HG03280 (cell line): Measurements from ENCODE around the gene BARHL2.

Experiments
- ATAC-seq: cut with Tn5 transposase; IDR thresholded peaks from one replicate; pipeline ENCODE4 v1.9.1; 2021; ENCODE audit warnings: mild to moderate bottlenecking, moderate library complexity; ENCODE audit not compliant: unreplicated experiment

The BARHL2 gene

DNA sequence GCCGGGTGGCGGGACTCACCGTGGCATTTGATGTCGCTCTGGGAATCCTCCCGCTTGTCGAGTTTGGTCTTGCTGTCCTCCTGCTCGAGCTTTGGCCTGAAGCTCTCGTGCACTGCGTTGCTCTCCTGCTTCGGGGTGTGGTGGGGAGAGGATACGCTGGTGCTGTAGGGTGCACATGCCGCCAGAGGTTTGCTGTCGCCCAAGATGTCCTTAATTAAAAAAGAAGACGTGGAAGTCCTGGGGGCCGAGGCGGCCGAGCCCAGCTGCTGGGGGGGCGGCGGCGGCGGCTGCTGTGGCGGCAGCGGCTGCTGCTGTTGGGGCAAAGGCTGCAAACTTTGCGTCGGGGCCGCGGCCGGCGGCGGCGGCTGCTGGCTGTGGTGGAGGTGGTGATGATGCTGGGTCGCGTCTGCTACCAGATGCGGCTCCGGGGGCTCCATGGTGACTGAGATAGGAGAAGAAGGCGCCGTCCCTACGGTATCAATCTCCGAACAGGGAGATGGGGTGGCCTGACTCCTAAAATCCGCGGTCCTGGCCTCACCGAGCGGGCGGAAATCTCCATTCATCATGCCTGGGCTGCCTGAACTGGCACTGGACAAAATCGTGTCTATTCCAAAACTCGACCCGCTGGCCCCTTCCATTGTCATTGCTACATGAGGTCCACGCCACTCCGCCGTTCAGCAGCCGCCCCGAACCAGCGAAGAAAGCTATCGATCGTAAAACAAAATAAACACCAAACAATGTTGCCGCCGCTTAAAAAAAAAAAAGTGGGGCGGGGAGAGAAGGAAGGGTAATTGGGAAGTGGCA, at the start of gene BARHL2:
BARHL2 (minus strand) TSS at position 751 of the 804 bp plus-strand sequence; CDS start at position 644, 107 bp downstream.
- ATAC-seq: no peak

GRCh38 chr1:90763930-90764329, 46.8 kb upstream of the BARHL2 start:
- no peak for ATAC-seq

DNA sequence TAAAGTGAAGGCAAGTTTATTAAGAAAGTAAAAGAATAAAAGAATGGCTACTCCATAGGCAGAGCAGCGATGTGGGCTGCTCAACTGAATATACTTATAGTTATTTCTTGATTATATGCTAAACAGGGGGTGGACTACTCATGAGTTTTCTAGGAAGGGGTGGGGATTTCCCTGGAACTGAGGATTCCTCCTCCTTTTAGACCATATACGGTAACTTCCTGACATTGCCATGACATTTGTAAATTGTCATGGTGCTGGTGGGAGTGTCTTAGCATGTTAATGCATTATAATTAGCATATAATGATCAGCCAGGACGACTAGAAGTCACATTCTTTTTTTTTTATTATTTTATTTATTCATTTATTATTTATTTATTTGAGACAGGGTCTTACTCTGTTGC, 46.4 kb upstream of the BARHL2 start:
- ATAC-seq: no peak

GRCh38 chr1:90761781-90762589, 44.9 kb upstream of the BARHL2 start:
- no peak for ATAC-seq

DNA sequence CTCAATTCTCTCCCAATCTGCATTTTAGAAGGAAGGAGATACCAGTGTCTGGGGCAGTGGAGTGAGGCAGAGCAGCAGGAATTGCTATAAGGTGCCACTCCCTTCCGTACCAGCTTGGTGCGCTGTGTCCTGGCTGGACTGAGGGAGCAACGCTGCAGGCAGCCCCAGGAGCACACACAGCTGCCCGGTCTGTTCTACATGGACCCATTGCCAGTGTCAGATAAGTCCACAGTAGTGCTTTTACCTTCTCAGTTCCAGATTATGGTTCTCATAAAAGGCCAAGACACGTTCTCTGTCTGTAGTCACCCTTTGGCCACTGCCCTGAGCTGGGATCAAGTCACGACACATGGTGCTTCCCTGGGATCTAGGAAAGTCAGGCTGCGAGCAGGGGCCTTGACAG, 44.1 kb upstream of the BARHL2 start:
- ATAC-seq: no peak

DNA sequence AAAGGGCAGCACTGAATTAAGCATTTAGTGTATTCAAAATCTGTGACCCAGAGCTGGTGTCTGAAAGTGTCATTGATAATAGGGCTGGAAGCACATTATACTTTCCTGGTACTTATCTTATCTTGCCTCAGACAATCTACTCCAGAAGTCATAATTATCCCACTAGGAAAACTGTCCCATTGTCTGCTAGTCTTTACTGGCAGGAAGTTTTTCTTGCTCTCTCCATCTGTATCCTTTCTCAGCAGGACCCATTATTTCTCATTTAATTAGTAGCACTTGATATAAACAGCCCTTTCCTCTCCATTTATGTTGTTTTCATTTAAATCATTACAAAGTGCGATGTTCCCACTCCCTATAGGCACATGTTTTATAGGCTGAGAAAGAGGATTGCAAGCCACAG, 36.5 kb upstream of the BARHL2 start:
- ATAC-seq: no peak

GRCh38 chr1:90748668-90749067, 31.6 kb upstream of the BARHL2 start:
- ATAC-seq: no peak

DNA sequence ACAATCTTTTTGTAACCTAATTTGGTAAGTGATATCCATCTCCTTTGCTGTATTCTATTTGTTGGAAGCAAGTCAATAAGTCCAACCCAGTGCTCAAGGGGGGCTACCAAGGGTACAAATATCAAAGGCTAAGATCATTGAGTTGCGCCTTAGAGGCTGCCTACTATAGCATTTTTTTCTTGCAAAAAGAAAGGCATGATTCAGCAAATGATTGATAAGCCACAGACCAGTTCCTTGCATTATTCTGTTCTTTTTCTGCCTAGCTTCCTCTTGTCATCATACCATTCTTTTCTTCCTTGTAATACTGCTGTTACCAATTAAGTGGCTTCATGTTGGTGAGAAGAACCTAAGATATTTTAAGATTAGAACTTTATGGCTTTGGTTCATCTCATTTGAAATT, 29.8 kb upstream of the BARHL2 start:
- no peak for ATAC-seq

GRCh38 chr1:90745972-90746371, 28.9 kb upstream of the BARHL2 start:
- no peak for ATAC-seq

GRCh38 chr1:90732136-90732535, 15.0 kb upstream of the BARHL2 start:
- no peak for ATAC-seq

DNA sequence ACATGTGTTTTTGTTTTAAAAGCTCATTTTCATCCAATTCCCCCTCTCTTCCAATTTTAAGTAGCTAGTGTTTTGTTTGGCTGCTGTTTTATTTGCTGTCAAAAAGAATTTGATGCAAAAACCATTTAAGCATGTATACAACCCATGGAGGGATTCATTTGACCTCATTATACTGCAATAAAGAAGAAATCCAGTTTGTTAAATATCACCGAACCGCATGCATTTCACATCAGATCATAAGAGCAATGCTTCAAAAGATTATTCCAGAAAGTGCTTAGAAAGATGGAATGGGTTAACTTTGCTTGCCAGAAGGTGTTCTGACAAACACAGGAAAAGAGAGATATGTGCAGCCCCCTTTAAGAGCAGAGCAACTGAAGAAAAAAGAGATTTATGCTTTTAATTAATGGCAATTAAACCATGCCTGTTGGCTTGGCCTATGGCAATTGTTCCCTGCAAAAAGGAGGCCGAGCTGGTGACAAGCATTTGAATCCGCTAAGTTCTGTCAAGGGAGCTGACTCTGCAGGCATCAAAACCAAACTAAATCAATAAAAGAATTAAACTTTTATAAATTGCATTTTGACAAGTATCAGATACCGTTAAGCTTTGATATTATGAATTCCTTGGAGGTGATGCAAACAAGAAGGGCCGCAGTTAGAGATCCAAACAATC, 14.4 kb upstream of the BARHL2 start:
- no peak for ATAC-seq

DNA sequence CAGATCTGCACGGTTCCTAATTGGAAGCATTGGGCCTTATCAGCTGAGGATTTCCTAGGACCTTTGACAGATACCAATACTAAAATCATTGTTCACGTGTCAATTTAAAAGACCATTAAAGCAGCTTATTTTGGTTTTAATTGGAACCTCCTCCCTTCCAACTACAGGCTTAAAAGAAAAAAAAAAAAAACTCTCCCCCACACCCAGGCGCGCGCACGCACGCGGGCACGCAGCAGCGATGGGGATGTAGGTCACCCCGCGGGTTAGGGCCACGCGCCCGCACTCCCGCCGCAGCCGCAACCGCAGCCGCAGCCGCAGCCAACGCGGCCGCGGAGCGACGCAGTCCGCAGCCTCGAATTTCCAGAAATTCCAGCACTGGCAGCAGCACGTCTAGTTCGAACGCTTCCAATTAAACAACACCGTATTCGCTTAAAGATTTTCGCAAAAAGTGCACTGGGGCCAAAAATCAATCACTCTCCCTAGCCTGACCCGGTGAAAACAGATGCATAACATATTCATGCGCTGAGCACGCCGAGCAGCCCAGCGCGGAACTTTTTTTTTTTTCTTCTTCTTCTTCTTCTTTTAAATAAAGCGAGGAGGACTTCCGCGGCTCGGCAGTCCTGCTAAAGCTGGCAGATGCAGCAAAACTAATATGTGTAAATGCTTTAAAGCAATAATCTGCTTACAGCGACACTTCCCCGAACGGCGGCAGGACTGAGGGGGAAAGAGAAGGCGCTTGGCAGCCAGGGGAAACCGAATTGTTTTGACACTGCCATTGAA, 13.3 kb upstream of the BARHL2 start:
- ATAC-seq: no peak

- ATAC-seq: peak; percentile 65
These were observed 12.6 kb upstream of the BARHL2 start for GRCh38 chr1:90729504-90730242.

- no peak for ATAC-seq
These were observed 11.6 kb upstream of the BARHL2 start for GRCh38 chr1:90728502-90729287.

- no peak for ATAC-seq
These were observed 10.9 kb upstream of the BARHL2 start for GRCh38 chr1:90727917-90728501.

- no peak for ATAC-seq
These were observed 9.9 kb upstream of the BARHL2 start for GRCh38 chr1:90726986-90727480.

- ATAC-seq: no peak
These were observed 9.4 kb upstream of the BARHL2 start for GRCh38 chr1:90726425-90726985.

DNA sequence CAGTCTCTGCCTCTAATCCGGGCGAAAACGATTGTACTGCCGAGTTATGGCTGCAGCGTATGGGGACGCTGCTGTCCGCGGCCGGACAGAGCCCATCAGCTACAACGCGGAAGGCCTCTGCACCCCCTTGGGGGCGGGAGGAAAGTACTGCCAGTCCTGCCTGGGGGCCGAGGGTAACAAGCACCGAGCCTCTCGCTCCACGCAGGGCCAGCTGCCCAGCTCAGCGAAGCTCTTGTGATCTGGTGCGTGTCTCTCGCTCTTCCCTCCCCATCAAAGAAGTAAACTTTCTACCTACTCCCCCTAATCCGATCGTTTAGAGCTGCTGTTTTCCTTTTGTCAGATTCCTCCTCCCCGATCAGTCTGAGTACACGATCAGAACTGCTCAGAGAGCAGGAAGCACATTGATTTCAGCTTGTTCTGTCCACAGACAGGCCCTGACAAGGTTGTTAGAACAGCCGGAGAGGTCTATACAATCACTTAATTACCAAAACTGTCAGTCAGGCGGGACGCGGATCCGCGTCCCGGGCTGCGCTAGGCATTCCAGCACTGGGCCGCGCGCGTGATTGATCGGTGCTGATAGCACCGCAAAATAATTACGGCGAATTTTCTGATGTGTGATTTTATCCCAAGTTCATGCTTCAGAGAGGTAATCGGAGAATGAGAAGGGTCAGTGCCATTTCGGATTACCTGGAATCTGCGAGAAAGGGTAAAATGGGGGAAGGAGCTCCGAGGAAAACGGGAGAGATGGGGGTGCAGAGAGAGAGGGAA, 8.7 kb upstream of the BARHL2 start:
- ATAC-seq: no peak
